NCI-H187 (cell line): ENCODE results near the gene XIRP2.

Experiments
- DNase-seq, 2 experiments: peaks; one replicate each; lab custom pipeline; 2025; lab: John Stamatoyannopoulos, UW

The XIRP2 gene

GRCh38 chr2:167136879-167137596 lies 248.8 kb downstream of the XIRP2 start:
- no peak for DNase-seq

DNA sequence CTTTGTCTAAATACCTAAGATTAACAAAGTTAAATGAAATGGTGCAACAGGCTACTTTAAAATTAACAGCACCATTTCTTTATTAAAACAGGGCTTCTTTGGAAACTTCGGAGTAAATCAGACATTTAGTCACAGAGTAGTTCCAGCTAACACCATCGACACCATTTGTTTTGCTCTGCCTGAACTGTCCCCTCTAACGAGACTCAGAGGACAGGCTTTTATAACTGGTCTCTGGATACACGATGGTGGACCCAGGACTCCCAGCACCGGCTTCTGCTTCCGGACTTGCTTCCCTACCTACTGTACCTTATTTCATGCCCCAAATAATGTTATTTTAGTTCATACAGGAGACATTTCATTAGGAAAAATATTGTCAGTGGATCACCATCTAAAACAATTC lies 252.1 kb downstream of the XIRP2 start:
- DNase-seq = no peak

GRCh38 chr2:167140767-167141166 lies 252.5 kb downstream of the XIRP2 start:
- no peak for DNase-seq

DNA sequence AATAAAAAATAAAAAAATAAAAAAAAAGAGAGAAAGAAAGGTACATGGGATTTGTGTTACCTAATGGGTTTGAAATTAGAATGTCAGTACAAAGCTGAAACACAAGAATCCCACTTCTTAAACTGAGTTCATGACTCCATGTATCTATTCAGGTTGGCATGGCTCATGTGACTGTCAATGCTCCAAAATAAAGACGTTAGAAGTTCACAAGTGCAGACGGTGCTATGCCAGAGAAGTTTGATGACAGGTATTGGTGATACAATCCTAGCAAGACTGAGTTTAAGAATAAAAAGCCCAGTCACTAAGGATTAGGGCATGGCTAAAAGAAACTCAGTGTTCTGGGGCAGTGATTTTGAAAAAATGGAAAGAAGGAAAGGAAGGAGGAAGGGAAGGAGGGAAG lies 254.3 kb downstream of the XIRP2 start:
- no peak for DNase-seq

- no peak for DNase-seq
Observed at GRCh38 chr2:167144179-167144898, 256.1 kb downstream of the XIRP2 start.

GRCh38 chr2:167147271-167147941 lies 259.1 kb downstream of the XIRP2 start:
- no peak for DNase-seq

DNA sequence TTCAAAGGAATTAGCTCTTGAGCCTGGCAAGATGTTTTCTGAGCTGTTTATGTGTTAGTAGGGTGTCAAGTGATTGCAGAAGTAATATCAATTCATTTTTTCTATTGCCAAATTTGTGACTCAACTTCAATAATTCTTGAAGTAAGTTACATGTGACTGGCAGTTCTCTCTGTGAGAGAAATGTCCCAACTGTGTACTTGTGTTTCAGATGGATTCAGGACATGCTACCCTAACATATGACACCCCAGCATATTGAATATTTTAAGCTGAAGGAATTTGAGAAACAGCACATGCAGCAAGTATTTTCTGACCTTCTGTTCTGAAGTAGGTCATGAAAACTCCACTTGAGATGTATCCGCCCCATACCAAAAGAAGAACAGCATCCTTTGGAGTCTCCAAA lies 263.6 kb downstream of the XIRP2 start:
- DNase-seq = no peak

- DNase-seq = no peak
Observed at GRCh38 chr2:167157523-167157922, 269.2 kb downstream of the XIRP2 start.

- DNase-seq = no peak
Observed at GRCh38 chr2:167177196-167177595, 288.9 kb downstream of the XIRP2 start.

GRCh38 chr2:167181134-167181533 lies 292.9 kb downstream of the XIRP2 start:
- no peak for DNase-seq

DNA sequence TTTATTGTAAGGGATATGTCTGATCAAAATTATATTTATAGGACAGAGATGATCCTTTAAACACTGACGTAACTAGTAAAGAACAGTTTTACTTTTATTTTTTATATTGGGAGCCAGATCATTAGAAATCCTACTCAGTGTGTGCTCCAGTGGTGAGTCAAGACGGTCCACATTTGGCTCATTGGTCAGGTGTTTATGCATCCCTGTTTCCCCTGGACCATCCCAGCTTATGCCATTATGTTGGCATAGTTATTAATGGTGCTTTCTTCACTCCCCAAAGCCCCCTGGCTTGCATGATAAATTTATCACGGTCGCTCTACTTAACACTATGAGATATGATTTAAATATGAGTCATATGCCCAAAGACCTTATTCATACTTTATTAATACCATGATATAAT lies 293.4 kb downstream of the XIRP2 start:
- no peak for DNase-seq

DNA sequence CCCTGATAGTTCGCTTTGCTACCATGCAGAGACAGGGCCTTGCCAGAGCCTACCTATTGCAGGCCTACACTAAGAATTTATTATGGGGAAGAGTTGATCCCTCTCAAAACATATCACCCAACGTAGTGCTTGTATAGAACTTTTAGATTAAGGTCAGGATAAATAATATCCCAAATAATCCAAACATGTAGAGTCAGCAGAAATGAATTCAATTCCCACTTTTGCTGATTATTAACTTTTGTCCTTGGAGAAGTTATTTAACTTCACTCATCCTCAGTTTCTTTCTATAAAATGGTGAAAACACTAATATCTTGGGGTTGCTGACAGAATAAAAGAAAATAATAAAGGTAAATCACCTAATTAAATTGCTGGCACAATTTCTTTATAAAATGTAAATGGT lies 294.1 kb downstream of the XIRP2 start:
- DNase-seq = no peak

GRCh38 chr2:167183931-167184330 lies 295.7 kb downstream of the XIRP2 start:
- DNase-seq = no peak

- no peak for DNase-seq
Observed at GRCh38 chr2:167186465-167186864, 298.2 kb downstream of the XIRP2 start.

- DNase-seq = no peak
Observed at GRCh38 chr2:167187049-167187727, 298.9 kb downstream of the XIRP2 start.

DNA sequence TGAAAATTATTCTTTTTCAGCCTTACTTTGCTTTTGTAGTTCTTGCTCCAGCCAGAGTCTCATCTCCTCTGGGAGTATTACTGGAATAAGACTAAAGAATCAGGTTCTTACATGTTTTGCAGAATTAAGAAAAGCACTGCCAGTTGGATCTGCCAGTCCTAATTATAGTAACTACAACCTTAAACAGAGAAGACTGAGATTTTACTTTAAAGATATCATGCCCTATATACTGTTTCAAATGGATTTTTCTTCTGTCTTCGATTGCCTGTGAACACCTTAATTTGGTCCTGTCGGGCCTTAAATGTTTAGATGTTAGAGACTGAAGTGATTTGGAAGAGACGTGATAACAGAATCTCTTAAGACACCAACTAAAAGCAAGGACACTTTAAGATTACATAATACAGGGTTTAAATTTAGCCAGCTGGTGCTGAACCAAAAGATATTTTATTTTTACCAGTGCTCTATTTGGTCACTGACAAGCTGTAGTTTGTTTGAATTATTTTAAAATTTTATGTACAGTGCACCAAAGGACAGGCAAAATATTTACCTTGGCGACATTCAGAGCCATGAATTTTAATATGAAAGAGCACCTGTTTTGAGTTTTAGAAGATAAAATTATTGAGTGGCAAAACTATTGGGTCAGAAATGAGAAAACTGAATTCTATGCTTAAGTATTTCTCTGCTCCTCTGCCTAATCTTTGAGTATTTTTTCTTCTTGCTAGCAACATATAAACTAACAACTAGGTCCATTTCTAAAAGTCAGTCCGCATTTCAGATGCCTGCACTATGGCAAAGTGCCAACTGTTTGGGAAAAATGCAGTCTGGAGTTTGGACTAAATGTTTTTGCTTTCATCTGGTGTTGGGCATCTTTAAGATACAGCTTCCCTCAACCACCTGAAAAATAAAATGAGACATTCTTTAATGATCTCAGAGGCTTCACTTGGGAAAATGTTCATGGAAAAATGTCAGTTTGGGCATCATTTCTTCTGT lies 300.0 kb downstream of the XIRP2 start:
- DNase-seq = no peak

DNA sequence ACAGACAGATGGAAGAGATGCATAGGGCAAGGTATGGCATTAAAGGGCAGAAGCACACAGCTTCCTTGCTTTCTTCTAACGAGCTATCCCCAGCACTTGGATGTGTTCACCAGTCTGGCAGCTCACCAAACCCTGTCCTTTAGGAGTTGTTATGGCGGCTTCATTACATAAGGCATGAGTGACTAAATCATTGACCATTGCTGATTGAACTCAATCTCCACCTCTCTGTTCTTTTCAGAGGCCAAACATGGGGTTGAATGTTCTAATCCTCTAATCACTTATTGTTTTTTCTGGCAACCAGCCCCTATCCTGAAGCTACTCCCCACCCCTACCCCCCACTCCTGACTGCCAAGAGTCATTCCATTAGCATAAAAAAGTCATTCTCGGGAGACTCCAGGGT lies 301.8 kb downstream of the XIRP2 start:
- no peak for DNase-seq

GRCh38 chr2:167191588-167191987 lies 303.3 kb downstream of the XIRP2 start:
- no peak for DNase-seq

- DNase-seq = no peak
Observed at GRCh38 chr2:167192833-167193232, 304.6 kb downstream of the XIRP2 start.

- no peak for DNase-seq
Observed at GRCh38 chr2:167196461-167197252, 308.4 kb downstream of the XIRP2 start.

GRCh38 chr2:167198009-167198408 lies 309.7 kb downstream of the XIRP2 start:
- no peak for DNase-seq
